Muscle of back (tissue), 11 donors: ENCODE measurements around the gene OR5K4. TPM values are rescaled to one million over a fixed set of nuclear protein-coding genes. Genes with fewer than 3 reads are reported as not detected.
"Not testable (repeated sequence)": the region's sequence is repeated elsewhere in the genome, so short reads cannot be mapped to it uniquely, and the experiment has no call there.

Source experiments
- DNase-seq, 3 donors: peaks; one replicate each; pipeline versions ENCODE4 v3.0.0 to v3.0.0-alpha.2; 2013
- polyA plus RNA-seq, 10 donors: library from polyadenylated mRNA; unstranded; fragments of 120-200 nt; gene quantifications; one replicate each; pipeline ENCODE4 v1.2.1, GENCODE V29; 2013; ENCODE audit not compliant: insufficient read length in 10 of 10

Gene OR5K4
- polyA plus RNA-seq, 10 donors = not detected

- DNase-seq = no peak
Measured at GRCh38 chr3:98367464-98368246, 14.0 kb downstream of the OR5K4 start.

- no peak for DNase-seq
Measured at GRCh38 chr3:98371186-98371585, 17.5 kb downstream of the OR5K4 start.

GRCh38 chr3:98371853-98372252 lies 18.2 kb downstream of the OR5K4 start:
- DNase-seq = no peak

- no peak for DNase-seq
Measured at GRCh38 chr3:98372445-98372844, 18.8 kb downstream of the OR5K4 start.

- no peak for DNase-seq
Measured at GRCh38 chr3:98376631-98377030, 23.0 kb downstream of the OR5K4 start.

GRCh38 chr3:98388147-98388546 lies 34.5 kb downstream of the OR5K4 start:
- DNase-seq = no peak

GRCh38 chr3:98390366-98390765 lies 36.7 kb downstream of the OR5K4 start, which contains the start of gene OR5K3:
Gene OR5K3 (plus strand): TSS chr3:98390666. CDS start chr3:98390666, 0 bp downstream.
- no peak for DNase-seq

GRCh38 chr3:98395101-98395500 lies 41.4 kb downstream of the OR5K4 start:
- DNase-seq = no peak

- DNase-seq = not testable (repeated sequence)
Measured at GRCh38 chr3:98396482-98396881, 42.8 kb downstream of the OR5K4 start.

GRCh38 chr3:98398513-98398912 lies 44.9 kb downstream of the OR5K4 start:
- DNase-seq = no peak

- no peak for DNase-seq
Measured at GRCh38 chr3:98402507-98402906, 48.9 kb downstream of the OR5K4 start.

- DNase-seq = no peak
Measured at GRCh38 chr3:98404010-98404409, 50.4 kb downstream of the OR5K4 start.

Other genes with a start within 250 kb of the OR5K4 start
- gene OR5H1, start 223.1 kb upstream of the OR5K4 start, polyA plus RNA-seq = under 1 TPM in 2 of 10 donors, not detected in 8; 0.04 TPM
- not detected for gene OR5H14, start 206.4 kb upstream of the OR5K4 start, polyA plus RNA-seq
- gene OR5H15, start 187.2 kb upstream of the OR5K4 start, polyA plus RNA-seq = not detected
- not detected for gene OR5H6, start 89.6 kb upstream of the OR5K4 start, polyA plus RNA-seq
- not detected for gene OR5H2, start 71.3 kb upstream of the OR5K4 start, polyA plus RNA-seq
- gene OR5K3, start 36.8 kb downstream of the OR5K4 start, polyA plus RNA-seq = not detected
- gene OR5K1, start 109.3 kb downstream of the OR5K4 start, polyA plus RNA-seq = not detected
- under 1 TPM in 1 of 10 donors, not detected in 9; 0.38 TPM for gene OR5K2, start 143.8 kb downstream of the OR5K4 start, polyA plus RNA-seq
- 100 to 1,000 TPM in 1 of 10 donors, 10 to 100 TPM in 9; 72.8 to 102 (median 83.7) TPM for gene CLDND1, start 169.0 kb downstream of the OR5K4 start, polyA plus RNA-seq
- under 1 TPM in 1 of 10 donors, not detected in 9; 0.70 TPM for gene GPR15, start 178.1 kb downstream of the OR5K4 start, polyA plus RNA-seq
- gene CPOX, start 239.8 kb downstream of the OR5K4 start, polyA plus RNA-seq = 10 to 100 TPM; 10.3 to 17.7 (median 15.4) TPM